Breast epithelium (tissue), 4 donors: ENCODE data around the gene GLRA3. TPM values are rescaled to one million over a fixed set of nuclear protein-coding genes. Genes with fewer than 3 reads are reported as not detected.

Experiments used
- DNase-seq, 2 donors: peaks; one replicate each; pipeline ENCODE4 v3.0.0-alpha.2; 2019; ENCODE audit warnings: low spot score in 2 of 2
- H3K27ac ChIP-seq, 2 donors: fragments of 200-600 bp; sonication (generic) in 1 of 2; one replicate each; pipeline ENCODE4 v1.5.1; 2016 to 2019; ENCODE audit warnings: mild to moderate bottlenecking in 1 of 2
- H3K27me3 ChIP-seq, 2 donors: fragments of 200-600 bp; sonication (generic) in 1 of 2; one replicate each; pipeline versions ENCODE4 v1.5.1 to v1.6.0; 2017 to 2019; ENCODE audit warnings: control low read depth in 1 of 2, mild to moderate bottlenecking in 1 of 2
- H3K36me3 ChIP-seq: fragments of 200-600 bp; one replicate; pipeline ENCODE4 v1.5.1; 2019
- H3K4me1 ChIP-seq, 2 donors: fragments of 200-600 bp; sonication (generic); one replicate each; pipeline ENCODE4 v1.5.1; 2016 to 2019; ENCODE audit warnings: control low read depth in 1 of 2
- H3K4me3 ChIP-seq, 3 donors: fragments of 200-600 bp; sonication (generic); 1 replicate in 2 of 3; 2 replicates in 1 of 3; pipeline ENCODE4 v1.5.1; 2016 to 2019; ENCODE audit warnings: mild to moderate bottlenecking in 3 of 3, moderate library complexity in 2 of 3
- H3K9me3 ChIP-seq, 2 donors: fragments of 200-600 bp; sonication (generic) in 1 of 2; one replicate each; pipeline ENCODE4 v1.5.1; 2016 to 2019; ENCODE audit warnings: control low read depth in 1 of 2
- CTCF ChIP-seq, 3 donors: fragments of 450-650 bp; IDR thresholded peaks; one replicate each; pipeline ENCODE4 v1.5.1; 2016 to 2017; ENCODE audit warnings: antibody characterized with exemption in 3 of 3, mild to moderate bottlenecking in 3 of 3, moderate library complexity in 3 of 3
- POLR2A ChIP-seq: fragments of 450-650 bp; IDR thresholded peaks from one replicate; pipeline ENCODE4 v1.6.1; 2016; ENCODE audit warnings: antibody characterized with exemption, mild to moderate bottlenecking, moderate library complexity
- POLR2AphosphoS5 ChIP-seq, 3 donors: sonication (generic); formaldehyde crosslinking; IDR thresholded peaks; one replicate each; pipeline ENCODE4 v1.6.1; 2017; ENCODE audit warnings: antibody characterized with exemption in 3 of 3
- intact Hi-C: fragments of 100-400 bp; cut with DNase I; formaldehyde crosslinking; loops from one replicate; pipeline ENCODE4 v1.15.1; 2023; ENCODE audit warnings: low total_unique reads
- total RNA-seq, 3 donors: library from RNA; depleted of rRNA; stranded (reverse); fragments of >200 nt; gene quantifications; one replicate each; pipeline ENCODE4 v1.1.0, GENCODE V29; 2016

GLRA3 gene
- total RNA-seq, 3 donors from 2014 or later = 0.16 to 54.7 (median 9.1) TPM

- Histone ChIP-seq H3K27me3 (no peaks in the 10 kb centered on the region), H3K4me1 (no peaks in the 10 kb centered on the region), H3K27ac (no peak overlapping the region), H3K9me3 (no peaks in the 10 kb centered on the region), H3K36me3 (no peaks in the 10 kb centered on the region), H3K4me3 (no peak overlapping the region)
- intact Hi-C loops = no loop called here
- DNase-seq = no peak
- TF ChIP-seq POLR2A (no peak), POLR2AphosphoS5 (IDR thresholded peaks at IDR 0.05) (no peak), CTCF (IDR thresholded peaks at IDR 0.05) (no peak)
Measured at GRCh38 chr4:174592256-174592984, 236.6 kb downstream of the GLRA3 start.

GRCh38 chr4:174591243-174592021 lies 237.6 kb downstream of the GLRA3 start:
- Histone ChIP-seq H3K4me3 (no peak overlapping the region), H3K36me3 (no peaks in the 10 kb centered on the region), H3K9me3 (no peaks in the 10 kb centered on the region), H3K27me3 (no peaks in the 10 kb centered on the region), H3K27ac (no peak overlapping the region), H3K4me1 (no peaks in the 10 kb centered on the region)
- TF ChIP-seq POLR2AphosphoS5 (IDR thresholded peaks at IDR 0.05) (no peak), POLR2A (no peak), CTCF (IDR thresholded peaks at IDR 0.05) (no peak)
- DNase-seq = no peak
- intact Hi-C loops = no loop called here

- no peaks in the 10 kb centered on the region for H3K27me3 ChIP-seq
- no peak for TF ChIP-seq POLR2A
- TF ChIP-seq CTCF (IDR thresholded peaks at IDR 0.05) = no peak
- no peak for TF ChIP-seq POLR2AphosphoS5 (IDR thresholded peaks at IDR 0.05)
- intact Hi-C loops = no loop called here
Measured at GRCh38 chr4:174590336-174590735, 238.7 kb downstream of the GLRA3 start.

More at GRCh38 chr4:174590336-174590735, 238.7 kb downstream of the GLRA3 start:
- H3K27ac ChIP-seq = no peak overlapping the region
- DNase-seq = no peak
- no peak overlapping the region for H3K4me3 ChIP-seq
- no peaks in the 10 kb centered on the region for H3K36me3 ChIP-seq
- no peaks in the 10 kb centered on the region for H3K9me3 ChIP-seq
- H3K4me1 ChIP-seq = no peaks in the 10 kb centered on the region

Other genes starting within 250 kb of the GLRA3 start
- 1 to 10 TPM in 1 of 3 donors, under 1 TPM in 1, not detected in 1; 0.29 to 2.3 TPM for gene ADAM29, start 89.1 kb upstream of the GLRA3 start, total RNA-seq